NCI-H524 treated with DMSO at 0.1 percent for 48 hours (cell line): ENCODE data around the gene RNF220.
"Not testable (repeated sequence)": the region's sequence is repeated elsewhere in the genome, so short reads cannot be mapped to it uniquely, and the experiment has no call there.

Source experiments
- DNase-seq: peaks from one replicate; lab custom pipeline; 2025; lab: John Stamatoyannopoulos, UW

The RNF220 gene

DNA sequence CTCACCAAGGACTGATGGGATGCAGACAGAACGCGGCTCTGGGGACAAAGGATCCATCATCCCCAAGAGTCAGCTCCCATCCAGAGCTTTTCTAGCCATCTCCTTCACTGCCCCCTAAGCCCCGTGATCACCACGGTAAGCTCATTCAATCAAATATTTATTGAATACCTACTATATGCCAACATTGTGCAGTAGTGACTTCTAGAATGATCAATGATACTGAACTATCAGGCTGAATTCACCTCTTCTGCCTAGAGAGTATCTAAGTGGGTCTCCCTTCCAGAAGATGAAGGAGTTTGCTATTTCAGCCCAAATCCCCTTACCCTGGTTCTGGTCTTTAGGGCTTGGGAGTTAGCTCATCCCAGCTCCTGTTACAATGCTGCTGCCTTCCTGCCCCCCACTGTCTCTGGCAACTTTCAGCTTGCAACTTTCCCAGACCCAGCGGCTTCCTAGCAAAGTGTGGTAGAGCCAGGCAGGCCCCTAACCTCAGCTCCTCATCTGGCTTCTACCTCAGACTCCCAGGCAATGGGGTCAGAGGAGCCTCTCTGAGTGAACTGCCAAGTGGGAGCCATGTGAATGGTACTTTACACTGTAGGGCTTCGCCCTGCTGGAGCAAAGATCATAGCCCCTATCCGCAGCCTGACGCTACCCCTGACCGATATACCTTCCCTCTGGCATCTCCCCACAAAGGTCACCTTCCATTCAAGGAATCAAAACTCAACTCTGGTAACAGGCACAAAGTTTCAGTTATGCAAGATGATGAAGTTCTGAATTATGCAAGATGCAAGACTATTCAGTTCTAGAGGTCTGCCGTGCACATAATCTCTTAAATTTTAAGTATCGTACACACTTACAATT is 248.3 kb downstream of the RNF220 start:
- no peak for DNase-seq

DNA sequence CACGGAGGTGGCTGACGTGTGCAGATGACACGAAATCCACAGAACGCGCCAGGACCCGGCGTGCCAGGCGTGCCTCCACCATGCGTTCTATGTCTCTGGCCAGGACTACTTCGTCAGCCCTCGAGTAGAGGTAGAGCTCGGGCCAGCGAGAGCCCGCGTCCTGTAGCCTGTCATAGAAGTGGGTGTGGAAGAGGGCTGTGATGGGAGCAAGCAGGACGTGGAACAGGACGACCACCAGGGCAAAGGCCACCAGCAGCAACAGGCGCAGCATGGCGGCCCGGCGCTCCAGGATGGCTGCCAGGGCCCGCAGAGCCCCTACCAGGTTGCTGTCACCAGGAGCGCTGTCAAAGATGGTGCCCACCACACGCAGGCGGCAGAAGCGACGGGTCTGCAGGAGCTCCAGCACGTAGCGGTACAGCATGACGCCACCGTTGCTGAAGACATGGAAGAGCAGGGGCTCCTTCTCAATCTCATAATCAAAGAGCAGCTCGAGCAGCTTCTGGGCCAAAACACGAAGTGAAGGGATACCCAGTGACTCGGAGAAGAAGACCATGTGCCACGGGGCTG is 249.6 kb downstream of the RNF220 start:
- no peak for DNase-seq

DNA sequence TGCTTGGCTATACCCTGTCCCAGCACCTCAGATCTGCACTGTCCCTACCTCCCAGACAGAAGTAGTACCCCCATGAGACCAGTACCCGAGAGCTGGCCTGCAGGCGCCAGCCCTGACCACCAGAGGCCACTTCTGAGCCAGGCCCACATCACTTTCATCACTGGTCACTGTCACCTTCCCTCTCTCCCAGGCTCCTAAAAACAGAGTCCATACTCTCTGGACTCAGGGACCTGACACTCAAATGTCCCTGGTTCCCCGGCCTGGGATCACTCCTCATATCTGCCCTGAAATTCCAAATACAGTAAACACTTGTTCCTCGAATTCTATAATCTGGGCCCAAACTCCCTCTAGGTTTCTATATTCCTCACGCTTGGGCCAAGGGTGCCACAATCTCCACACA is 250.6 kb downstream of the RNF220 start:
- DNase-seq, result no peak

DNA sequence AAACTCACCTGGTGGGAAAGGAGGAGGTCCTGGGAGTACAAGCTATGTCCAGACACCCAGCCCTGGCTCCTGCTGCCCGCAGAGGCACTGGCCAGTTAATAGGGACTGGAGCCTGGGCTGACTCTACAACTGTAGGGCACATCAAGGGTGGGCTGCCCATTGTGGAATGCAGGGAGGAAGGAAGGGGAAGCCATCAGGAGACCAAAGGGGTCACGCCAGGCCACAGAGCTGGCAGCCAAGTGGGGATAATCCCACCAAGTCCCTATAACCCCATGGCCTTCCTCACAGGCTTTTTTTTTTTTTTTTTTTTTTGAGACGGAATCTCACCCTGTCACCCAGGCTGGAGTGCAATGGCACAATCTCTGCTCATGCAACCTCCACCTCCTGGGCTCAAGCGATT is 254.5 kb downstream of the RNF220 start:
- no peak for DNase-seq

DNA sequence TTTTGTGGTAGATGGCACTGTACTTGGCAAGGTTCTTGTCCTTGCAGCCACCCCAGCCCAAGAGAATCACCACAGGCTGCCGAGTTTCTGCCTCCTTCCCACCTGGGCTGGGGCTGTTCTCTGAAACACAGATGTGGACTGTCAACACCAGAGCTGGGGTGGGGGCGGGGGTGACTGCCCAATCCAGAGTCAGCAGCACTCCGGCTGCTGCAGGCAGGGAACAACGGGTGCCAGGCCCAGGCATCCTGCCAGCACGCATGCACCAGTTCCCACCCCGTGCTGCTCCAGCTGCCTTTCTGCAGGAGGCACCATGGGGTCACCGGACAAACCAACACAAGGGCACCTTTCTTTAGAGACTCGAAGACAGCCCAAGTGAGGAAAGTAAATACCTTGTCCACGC is 255.1 kb downstream of the RNF220 start:
- no peak for DNase-seq

DNA sequence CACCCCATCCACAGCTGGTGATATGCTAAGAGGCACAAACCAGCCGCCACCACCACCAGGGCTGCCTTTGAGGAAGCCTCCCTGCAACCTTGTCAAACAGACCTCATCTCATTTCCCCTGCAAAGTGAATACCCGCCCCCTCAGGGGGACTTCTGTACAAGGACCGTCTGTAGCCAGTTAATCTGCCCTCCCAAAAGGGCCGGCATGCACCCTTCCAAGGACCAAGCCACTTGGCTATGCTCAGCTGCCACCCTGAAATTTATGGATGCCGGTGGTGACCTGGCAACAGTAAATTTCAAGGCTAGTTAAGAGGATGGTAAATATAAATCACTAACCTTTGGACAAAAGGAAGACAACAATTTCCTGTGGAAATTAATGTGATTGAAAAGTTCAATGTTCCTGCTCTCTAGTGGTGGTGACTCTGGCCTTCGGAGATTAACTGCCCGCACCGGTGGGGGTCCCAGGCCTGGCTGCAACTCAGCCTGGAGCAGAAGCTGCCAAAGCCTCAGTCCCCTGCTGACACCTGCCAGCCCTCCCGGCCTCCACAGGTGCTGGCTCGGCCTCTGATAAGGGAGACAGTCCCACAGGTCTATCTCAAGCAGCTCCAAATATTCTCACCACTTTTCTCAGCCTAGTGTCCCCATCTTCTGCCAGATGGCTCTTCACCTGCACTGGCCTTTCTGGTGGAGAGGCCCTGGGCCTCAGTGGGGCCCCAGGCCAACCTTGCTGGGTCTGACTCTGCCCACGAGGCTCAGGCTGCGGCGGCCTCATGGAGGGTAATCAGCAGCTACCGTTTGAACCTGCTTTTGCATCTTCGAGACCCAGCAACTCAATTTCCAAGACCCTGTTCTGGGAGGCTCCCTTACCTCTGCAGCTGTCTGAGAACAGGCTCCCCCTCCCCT is 257.0 kb downstream of the RNF220 start:
- DNase-seq, result peak; percentile 86

DNA sequence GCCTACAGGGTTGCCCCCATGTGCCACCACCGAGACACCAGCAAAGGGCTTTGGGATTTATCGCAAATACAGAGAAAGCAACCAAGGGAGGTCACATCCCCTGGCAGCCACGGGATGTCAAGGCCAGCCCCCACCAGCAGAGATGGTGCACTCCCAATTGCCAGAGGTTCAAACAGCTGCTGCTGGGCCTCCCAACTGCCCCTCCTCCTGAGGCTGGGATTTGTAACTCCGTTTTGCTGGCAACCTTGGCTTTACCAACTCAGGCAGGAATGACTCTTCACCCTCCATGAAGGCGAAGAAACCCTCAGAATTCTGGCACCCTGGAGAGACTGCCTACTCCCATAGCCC is 257.6 kb downstream of the RNF220 start:
- DNase-seq, result no peak

DNA sequence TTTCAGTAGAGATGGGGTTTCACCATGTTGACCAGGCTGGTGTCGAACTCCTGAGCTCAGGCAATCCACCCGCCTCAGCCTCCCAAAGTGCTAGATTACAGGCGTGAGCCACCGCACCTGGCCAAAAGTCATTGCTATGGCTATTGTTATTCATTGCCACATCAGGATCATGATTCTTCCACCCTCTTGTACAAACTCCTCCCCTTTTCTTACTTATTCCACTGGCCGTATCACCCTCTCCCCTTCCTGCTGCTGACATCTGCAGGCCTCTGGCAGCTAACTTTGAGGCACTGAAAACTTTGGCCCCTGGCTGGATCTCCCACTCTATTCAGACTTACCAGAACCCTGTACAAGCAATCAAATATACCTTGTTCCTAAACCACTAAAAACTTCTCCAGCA is 258.4 kb downstream of the RNF220 start:
- no peak for DNase-seq

DNA sequence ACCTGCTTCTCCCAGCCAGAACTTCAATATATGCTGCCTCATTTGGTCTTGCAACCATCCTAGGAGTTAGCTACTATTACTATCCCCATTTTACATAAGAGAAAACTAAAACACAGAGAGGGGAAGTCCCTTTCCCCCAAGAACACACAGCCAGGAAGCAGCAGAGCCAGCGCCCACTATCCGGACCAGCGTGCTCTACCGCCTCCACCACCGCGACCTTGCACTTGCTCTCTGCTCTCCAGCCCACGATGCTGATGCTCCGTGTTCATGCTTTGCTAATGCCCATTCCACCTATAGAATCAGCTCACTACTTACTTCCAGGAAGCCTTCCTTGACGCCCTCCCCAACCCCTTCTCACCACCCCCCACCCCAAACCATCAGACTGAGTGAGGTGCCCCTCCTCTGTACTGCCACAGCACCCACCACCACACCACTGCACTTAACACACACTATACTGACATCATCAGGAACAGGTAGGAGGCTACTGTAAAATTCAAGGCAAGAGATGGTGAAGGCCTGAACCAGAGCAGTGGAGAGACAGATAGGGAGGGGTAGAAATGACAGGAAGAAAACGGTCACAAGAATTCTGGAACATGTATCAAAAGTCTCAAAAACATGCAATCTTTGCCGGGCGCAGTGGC is 259.8 kb downstream of the RNF220 start:
- DNase-seq, result no peak

DNA sequence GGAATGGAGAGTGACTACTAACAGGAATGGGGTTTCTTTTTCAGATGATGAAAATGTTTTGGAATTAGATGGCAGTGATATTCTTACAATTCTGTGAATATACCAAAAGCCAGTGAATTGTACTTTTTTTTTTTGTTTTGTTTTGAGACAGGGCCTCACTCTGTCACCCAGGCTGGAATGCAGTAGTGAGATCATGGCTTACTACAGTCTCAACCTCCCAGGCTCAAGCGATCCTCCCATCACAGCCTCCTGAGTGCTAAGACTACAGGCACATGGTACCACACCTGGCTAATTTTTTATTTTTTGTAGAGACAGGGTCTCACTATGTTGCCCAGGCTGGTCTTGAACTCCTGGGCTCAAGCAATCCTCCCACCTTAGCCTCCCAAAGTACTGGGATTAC is 261.7 kb downstream of the RNF220 start:
- DNase-seq, result not testable (repeated sequence)

DNA sequence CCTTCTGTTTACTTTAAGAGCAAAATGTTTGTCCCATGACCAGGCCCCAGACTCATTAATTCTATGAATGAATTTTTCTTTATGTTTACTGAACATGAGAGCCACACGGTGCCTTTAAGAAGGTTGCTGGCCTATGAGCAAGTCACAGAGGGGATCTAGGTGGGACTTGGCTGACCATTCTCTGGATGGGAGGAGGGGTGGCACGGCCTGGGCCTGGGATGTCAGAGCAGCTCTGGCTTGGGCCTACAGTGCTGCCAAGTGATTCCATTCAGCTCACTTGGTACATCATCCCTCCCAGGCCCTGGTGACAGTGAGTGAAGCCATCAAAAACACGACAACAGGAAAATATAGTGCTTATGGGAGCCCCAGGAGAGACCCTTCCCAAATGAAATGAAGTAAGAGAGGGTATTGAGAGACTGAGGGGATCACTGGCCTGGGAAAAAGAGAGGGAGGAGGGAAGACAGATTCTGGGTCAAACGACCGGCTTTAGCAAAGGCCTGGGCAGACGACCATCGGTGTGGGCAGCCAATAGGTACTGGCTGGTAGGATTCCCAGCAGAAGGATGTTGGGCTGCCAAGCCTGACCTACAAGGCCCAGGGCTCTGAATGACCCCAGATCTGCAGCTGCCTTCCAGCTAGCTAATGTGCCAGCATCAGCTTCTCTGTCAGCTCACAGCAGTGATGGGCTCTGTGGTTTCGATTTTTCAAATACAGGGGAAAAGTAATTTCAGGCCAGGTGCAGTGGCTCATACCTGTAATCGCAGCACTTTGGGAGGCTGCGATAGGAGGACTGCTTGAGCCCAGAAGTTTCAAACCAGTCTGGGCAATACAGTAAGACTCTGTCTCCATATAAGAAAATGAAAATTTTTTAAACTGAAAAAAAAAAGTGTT is 265.9 kb downstream of the RNF220 start:
- no peak for DNase-seq

DNA sequence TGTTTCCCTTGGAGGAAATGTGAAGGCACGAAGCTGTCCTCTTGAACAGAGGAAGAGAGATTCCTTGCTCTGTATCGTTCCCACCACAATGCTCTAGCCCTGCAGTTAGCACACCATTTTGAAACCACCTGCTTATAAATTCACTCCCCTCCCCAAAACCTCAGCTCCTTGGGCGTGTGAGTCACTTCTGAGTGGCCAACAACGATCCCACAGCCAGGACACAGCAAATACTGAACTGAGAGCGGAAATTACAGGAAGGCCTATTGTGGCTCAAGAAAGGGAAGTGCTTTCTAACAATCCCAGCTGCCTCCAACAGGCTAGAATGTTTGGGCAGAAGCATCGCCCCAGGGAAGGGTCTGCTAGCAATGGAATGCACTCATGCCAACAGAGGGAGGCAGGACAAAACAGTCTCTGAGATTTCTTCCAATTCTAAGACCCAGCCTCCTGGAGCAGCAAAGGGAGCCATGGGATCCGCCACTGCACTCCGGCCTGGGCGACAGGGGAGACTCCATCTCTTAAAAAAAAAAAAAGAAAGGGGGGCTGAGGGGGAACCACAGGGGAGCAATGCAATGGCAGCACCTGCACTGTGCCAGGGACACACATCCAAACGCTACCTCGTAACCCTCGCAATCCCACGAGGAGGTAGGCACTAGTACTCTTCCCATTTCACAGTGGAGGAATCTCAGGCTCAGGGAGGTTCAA is 267.4 kb downstream of the RNF220 start:
- no peak for DNase-seq

DNA sequence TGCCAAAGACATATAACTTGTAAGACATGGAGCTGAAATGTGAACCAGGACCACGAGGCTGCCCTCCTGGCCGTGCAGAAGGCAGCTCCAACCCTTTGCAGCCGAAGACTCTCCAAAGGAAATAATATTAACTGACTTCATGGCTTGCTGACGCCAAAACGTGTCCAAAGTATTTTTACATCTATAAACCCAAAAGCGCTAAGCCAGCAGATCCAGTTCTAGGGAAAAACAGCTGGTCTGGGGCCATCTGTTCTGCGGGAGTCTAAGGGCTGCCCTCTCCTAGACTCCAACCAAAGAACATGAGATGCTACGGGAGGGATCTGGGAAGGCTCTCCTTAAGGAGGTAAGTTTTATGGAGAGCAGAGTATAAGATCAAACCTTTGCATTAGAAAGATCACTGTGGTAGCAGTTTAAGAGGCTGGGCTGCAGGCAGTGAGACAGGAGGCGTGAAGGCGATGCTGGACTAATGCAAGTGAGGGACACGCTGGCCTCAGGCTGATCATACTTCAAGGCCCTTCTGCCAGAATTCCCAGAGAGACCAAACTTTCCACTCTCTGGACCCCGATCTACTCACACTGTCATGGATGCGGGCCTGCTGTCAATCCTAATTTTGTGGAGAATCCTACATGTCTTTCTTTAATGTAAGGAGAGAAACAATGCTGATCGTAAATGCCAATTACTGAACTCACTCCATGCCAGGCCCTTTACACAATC is 268.1 kb downstream of the RNF220 start:
- no peak for DNase-seq

DNA sequence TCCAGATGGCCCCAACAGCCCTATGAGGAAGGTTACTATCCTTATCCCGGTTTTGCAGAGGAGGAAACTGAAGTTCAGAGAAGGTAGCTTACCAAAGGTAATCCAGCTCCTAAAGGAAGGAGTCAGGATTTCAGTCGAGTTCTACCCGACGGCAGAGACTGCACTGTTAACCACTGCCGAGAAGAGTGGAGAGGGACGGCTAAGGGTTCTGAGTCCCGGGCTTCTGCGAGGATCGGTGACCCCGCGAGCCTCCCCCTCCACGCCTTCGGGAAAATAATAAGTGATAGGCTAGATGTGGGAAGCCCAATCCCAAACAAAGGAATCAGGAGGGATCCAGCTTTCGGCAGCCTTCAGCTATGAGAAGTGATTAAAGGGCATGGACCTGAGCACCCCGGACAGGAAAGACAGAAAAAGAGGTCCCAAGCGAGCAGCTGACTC is 268.6 kb downstream of the RNF220 start:
- no peak for DNase-seq

DNA sequence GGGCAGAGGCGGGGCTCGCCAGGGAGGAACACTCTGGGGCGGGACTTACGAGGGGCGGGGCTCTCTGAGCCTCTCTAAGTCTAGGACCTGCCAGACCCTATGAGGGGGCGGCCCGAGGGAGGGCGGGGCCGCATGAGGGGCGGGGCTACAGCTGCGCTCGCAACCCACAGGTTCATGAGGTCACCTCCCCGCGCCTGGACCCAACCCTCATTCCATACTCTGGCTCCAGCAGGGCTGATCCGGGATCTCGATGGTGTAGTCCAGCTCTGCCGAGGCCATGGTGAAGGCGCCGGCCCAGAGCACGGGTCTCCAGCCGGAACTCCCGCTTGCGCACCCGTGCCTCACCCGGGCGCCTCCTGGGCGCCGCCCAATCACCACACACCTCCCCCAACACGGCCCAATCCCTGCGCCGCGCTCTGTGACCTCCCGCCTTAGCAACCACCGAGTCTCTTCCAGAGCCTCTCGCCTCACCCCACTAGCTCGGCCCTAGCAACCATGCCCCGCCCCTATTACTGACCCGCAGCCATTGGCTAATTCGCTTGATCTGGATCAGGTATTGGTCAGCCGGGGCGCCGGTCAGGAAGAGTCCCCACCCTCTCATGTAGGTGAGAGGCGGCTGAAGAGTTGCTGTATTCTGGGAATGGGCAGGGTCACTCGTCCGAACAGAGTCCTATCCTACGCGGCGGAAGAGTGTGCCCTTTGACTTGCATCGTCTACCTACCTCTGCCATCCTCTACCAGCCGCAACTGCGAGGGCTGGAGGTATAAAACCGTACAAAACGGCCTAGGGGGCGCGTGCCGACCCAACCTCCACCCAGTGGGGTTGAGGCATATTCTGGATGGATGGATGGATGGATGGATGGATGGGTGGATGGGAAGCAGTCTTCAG is 269.3 kb downstream of the RNF220 start, which contains the start of the genes ARMH1 and TMEM53:
Gene ARMH1 (plus strand): TSS at position 602 of the 888 bp plus-strand sequence. CDS start 14,984 bp downstream, outside the sequence.
Gene TMEM53 (minus strand): TSS at position 369 of the 888 bp plus-strand sequence. CDS start 90 bp downstream, at position 279.
- peak; percentile 93 for DNase-seq

DNA sequence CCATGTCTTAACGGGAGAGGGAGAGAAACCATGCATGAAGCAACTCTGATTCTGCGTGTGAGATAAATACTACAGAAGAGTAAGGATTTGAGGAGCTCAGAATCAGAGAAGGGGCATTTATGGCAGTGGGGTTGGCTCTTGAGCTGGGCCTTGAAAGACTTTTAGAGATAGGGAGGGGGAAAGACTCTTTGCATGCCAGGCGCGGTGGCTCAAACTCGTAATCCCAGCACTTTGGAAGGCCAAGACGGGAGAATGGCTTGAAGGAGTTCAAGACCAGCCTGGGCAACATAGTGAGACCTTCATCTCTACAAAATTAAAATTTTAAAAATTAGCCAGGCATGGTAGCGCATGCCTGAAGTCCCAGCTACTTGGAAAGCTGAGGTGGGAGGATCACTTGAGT is 270.1 kb downstream of the RNF220 start:
- no peak for DNase-seq

DNA sequence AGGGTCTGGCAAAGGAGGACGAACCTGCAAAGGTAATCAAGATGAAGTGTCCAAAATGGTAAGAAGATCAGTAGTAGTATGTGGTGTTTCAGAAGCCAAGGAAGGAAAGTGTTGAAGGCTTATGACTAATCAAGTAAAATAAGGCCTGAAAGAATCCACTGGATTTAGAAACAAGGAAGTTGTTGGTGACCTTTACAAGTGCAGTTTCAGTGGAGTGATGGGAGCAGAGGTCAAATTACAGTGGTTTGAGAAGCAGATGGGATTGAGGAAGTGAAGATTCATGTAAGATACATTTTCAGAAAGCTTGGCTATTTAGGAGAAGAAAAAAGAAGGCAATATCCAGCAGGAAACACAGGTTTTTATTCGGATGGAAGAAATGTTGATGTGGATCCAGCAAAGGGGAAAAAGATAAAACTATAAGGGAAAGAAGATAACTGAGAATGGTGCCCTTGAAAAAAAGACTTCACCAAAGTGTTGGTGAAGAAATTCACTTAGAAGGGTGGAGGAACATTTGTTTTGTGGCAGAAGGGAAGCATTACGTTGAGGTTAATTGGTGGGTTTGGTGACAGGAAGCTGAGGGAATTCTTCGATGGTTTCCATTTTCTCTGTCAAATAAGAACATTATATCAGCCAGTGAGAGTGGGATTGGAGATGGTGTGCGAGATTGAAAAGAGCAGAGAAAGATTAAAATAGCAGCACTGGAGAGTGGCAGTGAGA is 271.6 kb downstream of the RNF220 start:
- DNase-seq, result no peak

DNA sequence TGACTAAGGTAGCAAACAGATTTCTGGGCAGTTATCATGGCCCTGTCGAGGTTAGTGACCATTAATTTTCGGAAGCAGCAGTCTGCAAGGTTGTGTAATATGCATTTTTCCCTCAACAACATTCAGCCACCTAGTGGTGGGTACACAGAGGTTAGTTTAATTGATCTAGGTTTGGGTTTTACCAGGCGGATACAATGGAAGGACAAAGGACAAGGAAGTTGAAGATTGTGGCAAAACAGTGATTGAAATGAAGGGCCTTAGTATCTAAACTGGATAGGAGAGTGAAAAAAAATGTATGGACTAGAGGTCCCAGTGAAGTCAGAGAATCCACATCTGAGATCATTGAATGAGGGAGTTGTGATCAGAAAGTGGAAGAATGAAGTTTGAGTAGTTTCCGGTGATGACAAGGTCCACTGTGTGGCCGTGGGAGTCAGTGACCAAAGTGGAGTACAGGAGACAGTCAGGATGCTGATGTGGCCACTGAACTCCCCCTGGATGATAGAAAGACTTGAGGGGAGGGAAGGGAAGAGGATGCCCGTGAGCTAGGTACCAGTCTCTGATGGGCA is 272.2 kb downstream of the RNF220 start:
- DNase-seq, result no peak
